Activated naive CD8-positive, alpha-beta T cell treated with anti-CD3 and anti-CD28 coated beads, Interleukin-2, amount 50 U/mL, for 24 hours (primary cell): ENCODE results near the gene INCA1.

Experiments
- ATAC-seq: fragments of 150-1000 bp; cut with Tn5 transposase; one replicate; pipeline ENCODE4 v1.10.0; 2021
- DNase-seq: peaks from one replicate; pipeline ENCODE4 v3.0.0; 2021
- H3K27ac Mint-ChIP-seq: one replicate; pipeline ENCODE4 v1.8.0; 2021; ENCODE audit warnings: mild to moderate bottlenecking, mixed read lengths
- H3K27me3 Mint-ChIP-seq: one replicate; pipeline ENCODE4 v1.8.0; 2021; ENCODE audit warnings: mixed read lengths
- H3K36me3 Mint-ChIP-seq: one replicate; pipeline ENCODE4 v1.8.0; 2021; ENCODE audit warnings: low read depth, mixed read lengths
- H3K4me1 Mint-ChIP-seq: one replicate; pipeline ENCODE4 v1.8.0; 2021; ENCODE audit warnings: mixed read lengths
- H3K4me3 Mint-ChIP-seq: one replicate; pipeline ENCODE4 v1.8.0; 2021; ENCODE audit warnings: mild to moderate bottlenecking, moderate library complexity, mixed read lengths
- H3K9me3 Mint-ChIP-seq: one replicate; pipeline ENCODE4 v1.8.0; 2021; ENCODE audit warnings: mixed read lengths

Gene INCA1

GRCh38 chr17:4970273-4970672 is 27.0 kb downstream of the INCA1 start:
- H3K27ac Mint-ChIP-seq: no peak overlapping the region
- H3K9me3 Mint-ChIP-seq: no peaks in the 10 kb centered on the region
- peaks cover 50% of the 10 kb centered on the region for H3K36me3 Mint-ChIP-seq
- DNase-seq (no peak), ATAC-seq (no peak)
- H3K27me3 Mint-ChIP-seq: peaks cover 4% of the 10 kb centered on the region
- peaks cover 41% of the 10 kb centered on the region for H3K4me1 Mint-ChIP-seq
- no peak overlapping the region for H3K4me3 Mint-ChIP-seq

GRCh38 chr17:4969551-4970173 is 27.7 kb downstream of the INCA1 start:
- DNase-seq: peak; percentile 62
- peaks cover 4% of the 10 kb centered on the region for H3K27me3 Mint-ChIP-seq
- H3K4me3 Mint-ChIP-seq: no peak overlapping the region
- peaks cover 44% of the 10 kb centered on the region for H3K4me1 Mint-ChIP-seq
- peak; percentile 31 for ATAC-seq
- H3K27ac Mint-ChIP-seq: no peak overlapping the region
- H3K36me3 Mint-ChIP-seq: peaks cover 47% of the 10 kb centered on the region
- no peaks in the 10 kb centered on the region for H3K9me3 Mint-ChIP-seq

DNA sequence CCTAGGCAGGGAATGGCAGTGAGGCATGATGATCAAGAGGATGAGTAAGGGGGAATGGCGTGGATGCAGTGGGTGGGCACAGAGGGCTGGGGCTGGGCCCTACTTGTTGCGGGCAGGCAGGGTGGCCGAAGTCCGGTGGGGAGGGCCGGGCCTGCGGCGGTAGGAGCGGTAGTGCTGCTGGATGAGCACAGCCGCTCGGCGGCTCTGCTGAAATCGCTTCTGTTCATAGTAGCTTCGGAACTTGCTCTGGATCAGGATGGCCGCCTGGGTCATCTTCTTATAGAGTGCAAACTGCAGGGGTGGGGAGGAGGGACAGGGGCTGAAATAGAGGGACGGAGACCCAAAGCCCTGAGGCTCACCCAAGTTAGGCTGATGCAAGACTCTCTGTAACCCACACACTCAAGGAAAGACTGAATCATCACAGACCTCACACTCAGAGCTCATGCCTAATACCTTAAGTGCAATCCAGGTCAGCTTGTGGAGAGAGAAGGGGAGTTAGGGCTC is 28.2 kb downstream of the INCA1 start:
- H3K36me3 Mint-ChIP-seq: peaks cover 43% of the 10 kb centered on the region
- H3K4me1 Mint-ChIP-seq: peaks cover 44% of the 10 kb centered on the region
- DNase-seq (peak; percentile 64), ATAC-seq (peak; percentile 48)
- peaks cover 4% of the 10 kb centered on the region for H3K27me3 Mint-ChIP-seq
- H3K4me3 Mint-ChIP-seq: no peak overlapping the region
- no peaks in the 10 kb centered on the region for H3K9me3 Mint-ChIP-seq
- H3K27ac Mint-ChIP-seq: no peak overlapping the region

DNA sequence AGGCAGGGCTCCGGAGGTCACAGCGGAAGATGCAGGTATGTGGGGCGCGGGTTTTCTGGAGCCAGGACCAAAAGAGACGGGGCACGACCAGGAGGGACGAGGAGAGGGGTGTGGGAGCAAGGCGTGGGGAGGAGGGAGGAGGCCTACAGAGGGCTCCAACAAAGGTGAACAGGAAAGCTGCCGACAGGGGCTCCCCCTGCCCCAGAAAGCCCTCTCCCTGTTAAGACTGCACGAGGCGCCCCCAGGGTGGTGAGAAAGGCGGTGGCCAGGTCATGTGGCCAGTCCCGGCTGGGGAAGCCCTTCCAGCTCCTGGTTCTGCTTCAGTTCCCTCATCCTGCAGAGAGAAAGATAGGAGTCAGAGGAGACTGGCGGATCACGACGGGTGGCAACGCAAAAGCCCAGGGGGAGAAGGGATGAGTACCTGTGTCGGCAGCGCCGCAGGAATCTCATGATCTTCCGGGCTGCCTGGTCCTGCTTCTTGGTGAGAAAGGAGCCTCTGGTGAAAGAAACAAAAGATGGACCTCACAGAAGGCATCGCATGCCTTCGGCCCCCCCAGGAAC is 28.8 kb downstream of the INCA1 start:
- no peak overlapping the region for H3K27ac Mint-ChIP-seq
- peaks cover 42% of the 10 kb centered on the region for H3K4me1 Mint-ChIP-seq
- DNase-seq (peak; percentile 58), ATAC-seq (no peak)
- no peak overlapping the region for H3K4me3 Mint-ChIP-seq
- peaks cover 39% of the 10 kb centered on the region for H3K36me3 Mint-ChIP-seq
- peaks cover 4% of the 10 kb centered on the region for H3K27me3 Mint-ChIP-seq
- H3K9me3 Mint-ChIP-seq: no peaks in the 10 kb centered on the region

GRCh38 chr17:4967539-4968485 is 29.5 kb downstream of the INCA1 start, which contains the start of gene SPAG7:
SPAG7 (minus strand) TSS chr17:4967817; CDS start chr17:4967804, 13 bp downstream.
- no peak within 1 kb of the TSS for H3K4me3 Mint-ChIP-seq
- H3K9me3 Mint-ChIP-seq: no peaks in the 10 kb centered on the region
- H3K36me3 Mint-ChIP-seq: peaks cover 38% of the 10 kb centered on the region
- ATAC-seq: peak; percentile 47
- peaks cover 4% of the 10 kb centered on the region for H3K27me3 Mint-ChIP-seq
- peak; percentile 95 for DNase-seq
- H3K4me1 Mint-ChIP-seq: peaks cover 42% of the 10 kb centered on the region
- H3K27ac Mint-ChIP-seq: no peak within 1 kb of the TSS

GRCh38 chr17:4966844-4967538 is 30.3 kb downstream of the INCA1 start:
- Mint-ChIP-seq H3K36me3 (peaks cover 33% of the 10 kb centered on the region), H3K27ac (no peak overlapping the region), H3K4me3 (no peak overlapping the region), H3K9me3 (no peaks in the 10 kb centered on the region), H3K27me3 (peaks cover 4% of the 10 kb centered on the region), H3K4me1 (peaks cover 42% of the 10 kb centered on the region)
- DNase-seq (peak; percentile 89), ATAC-seq (peak; percentile 78)

- Mint-ChIP-seq H3K36me3 (peaks cover 24% of the 10 kb centered on the region), H3K27me3 (peaks cover 4% of the 10 kb centered on the region), H3K4me1 (peaks cover 33% of the 10 kb centered on the region), H3K27ac (no peak overlapping the region), H3K9me3 (no peaks in the 10 kb centered on the region), H3K4me3 (peak overlapping the region; percentile 46)
- ATAC-seq (no peak), DNase-seq (no peak)
Observed at GRCh38 chr17:4965311-4965986, 31.9 kb downstream of the INCA1 start.

DNA sequence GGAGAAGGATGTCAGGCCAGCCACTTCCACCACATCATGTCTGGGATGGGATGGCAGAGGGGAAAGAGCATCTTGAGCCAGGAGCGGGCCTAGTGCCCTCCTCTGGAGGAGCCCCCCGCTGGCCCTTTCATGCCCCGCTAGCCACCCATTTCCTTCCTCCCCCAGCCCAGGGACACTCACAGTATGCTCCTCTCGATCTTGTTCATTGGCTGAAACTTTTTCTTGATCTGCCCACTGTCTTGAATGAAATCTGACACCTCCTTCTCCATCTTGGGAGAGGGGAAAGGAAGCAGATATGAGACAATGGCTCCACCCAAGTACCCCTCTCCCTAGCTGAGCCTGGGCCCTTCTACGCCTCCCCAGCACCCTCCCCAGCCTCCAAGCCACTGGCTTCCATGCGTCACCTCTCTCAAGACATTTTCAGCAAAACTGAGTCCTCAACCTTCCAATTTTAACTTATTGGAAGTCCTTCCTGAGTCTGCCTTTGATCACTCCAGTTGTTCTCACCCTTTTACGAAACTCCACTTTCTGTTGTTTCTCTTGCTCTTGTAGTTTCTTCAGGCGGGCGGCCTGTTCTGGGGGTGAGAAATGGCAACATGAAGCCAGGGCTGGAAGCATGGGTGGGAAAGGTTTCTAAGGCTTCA is 36.9 kb downstream of the INCA1 start:
- peaks cover 6% of the 10 kb centered on the region for H3K4me1 Mint-ChIP-seq
- no peak overlapping the region for H3K4me3 Mint-ChIP-seq
- ATAC-seq (no peak), DNase-seq (no peak)
- H3K36me3 Mint-ChIP-seq: peaks cover 9% of the 10 kb centered on the region
- H3K27me3 Mint-ChIP-seq: no peaks in the 10 kb centered on the region
- no peaks in the 10 kb centered on the region for H3K9me3 Mint-ChIP-seq
- no peak overlapping the region for H3K27ac Mint-ChIP-seq

- ATAC-seq (no peak), DNase-seq (no peak)
- H3K4me3 Mint-ChIP-seq: no peak overlapping the region
- peak overlapping the region; percentile 6 for H3K27ac Mint-ChIP-seq
- H3K4me1 Mint-ChIP-seq: peaks cover 2% of the 10 kb centered on the region
- no peaks in the 10 kb centered on the region for H3K9me3 Mint-ChIP-seq
- H3K36me3 Mint-ChIP-seq: peaks cover 5% of the 10 kb centered on the region
- no peaks in the 10 kb centered on the region for H3K27me3 Mint-ChIP-seq
Observed at GRCh38 chr17:4959261-4959965, 37.9 kb downstream of the INCA1 start.

DNA sequence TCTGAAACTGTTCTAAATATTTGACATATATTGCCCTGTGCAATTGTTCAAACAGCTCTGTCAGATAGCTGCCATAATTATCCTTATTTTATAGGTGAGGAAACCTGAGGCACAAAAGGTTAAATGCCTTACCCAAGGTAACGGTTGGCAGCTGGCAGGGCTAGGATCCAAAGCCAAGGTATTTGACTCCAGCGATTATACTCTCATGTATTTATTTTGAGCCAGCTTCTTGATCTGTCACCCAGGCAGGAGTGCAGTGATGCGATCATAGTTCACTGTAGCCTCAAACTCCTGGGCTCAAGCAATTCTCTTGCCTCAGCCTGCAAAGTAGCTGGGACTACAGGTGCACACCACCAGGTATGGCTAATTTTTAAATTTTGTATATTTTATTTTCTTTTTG is 39.2 kb downstream of the INCA1 start:
- Mint-ChIP-seq H3K4me3 (no peak overlapping the region), H3K27me3 (no peaks in the 10 kb centered on the region), H3K36me3 (peaks cover 8% of the 10 kb centered on the region), H3K9me3 (no peaks in the 10 kb centered on the region), H3K4me1 (peaks cover 2% of the 10 kb centered on the region), H3K27ac (no peak overlapping the region)
- no peak for ATAC-seq
- no peak for DNase-seq

DNA sequence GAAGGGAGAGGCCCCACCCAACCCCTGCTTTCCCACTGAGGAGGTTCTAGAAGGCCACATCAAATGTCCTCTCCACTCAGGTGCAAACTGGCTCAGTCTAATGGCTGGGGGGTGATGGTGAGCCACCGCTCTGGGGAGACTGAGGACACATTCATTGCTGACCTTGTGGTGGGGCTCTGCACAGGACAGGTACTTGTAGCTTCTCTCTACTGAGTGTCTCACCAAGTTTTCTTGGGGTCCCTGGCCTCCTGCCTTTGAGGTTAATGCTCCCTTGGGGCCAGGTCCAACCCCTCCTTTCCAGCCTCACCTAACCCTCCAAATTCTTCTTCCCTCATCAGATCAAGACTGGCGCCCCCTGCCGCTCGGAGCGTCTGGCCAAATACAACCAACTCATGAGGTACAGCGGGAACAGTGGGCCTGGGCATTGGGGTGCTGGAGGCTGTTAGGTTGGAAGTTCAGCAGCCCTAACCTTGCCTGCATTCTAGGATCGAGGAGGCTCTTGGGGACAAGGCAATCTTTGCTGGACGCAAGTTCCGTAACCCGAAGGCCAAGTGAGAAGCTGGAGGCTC is 40.7 kb downstream of the INCA1 start:
- Mint-ChIP-seq H3K4me1 (peaks cover 3% of the 10 kb centered on the region), H3K27ac (no peak overlapping the region), H3K27me3 (no peaks in the 10 kb centered on the region), H3K4me3 (no peak overlapping the region), H3K36me3 (peaks cover 7% of the 10 kb centered on the region), H3K9me3 (no peaks in the 10 kb centered on the region)
- ATAC-seq (peak; percentile 5), DNase-seq (peak; percentile 60)

- peaks cover 18% of the 10 kb centered on the region for H3K4me1 Mint-ChIP-seq
- DNase-seq (no peak), ATAC-seq (no peak)
- no peaks in the 10 kb centered on the region for H3K9me3 Mint-ChIP-seq
- H3K27ac Mint-ChIP-seq: no peak overlapping the region
- H3K36me3 Mint-ChIP-seq: peaks cover 3% of the 10 kb centered on the region
- H3K27me3 Mint-ChIP-seq: no peaks in the 10 kb centered on the region
- H3K4me3 Mint-ChIP-seq: no peak overlapping the region
Observed at GRCh38 chr17:4955091-4955490, 42.2 kb downstream of the INCA1 start.
